Stimulated activated CD8-positive, alpha-beta memory T cell treated with anti-CD3 and anti-CD28 coated beads, Interleukin-12 subunit alpha, Interleukin-12 subunit beta, amount 100 ng/mL, for 4 hours (primary cell): Measurements from ENCODE around the gene SLC6A8.
A peak's percentile ranks its signal among the peaks of the same experiment; 100 is the strongest.
"Not testable (repeated sequence)": the region's sequence is repeated elsewhere in the genome, so short reads cannot be mapped to it uniquely, and the experiment has no call there.

ENCODE experiments used
- DNase-seq: peaks from one replicate; pipeline ENCODE4 v3.0.0-alpha.2; 2020; ENCODE audit warnings: low read depth

Gene SLC6A8

DNA sequence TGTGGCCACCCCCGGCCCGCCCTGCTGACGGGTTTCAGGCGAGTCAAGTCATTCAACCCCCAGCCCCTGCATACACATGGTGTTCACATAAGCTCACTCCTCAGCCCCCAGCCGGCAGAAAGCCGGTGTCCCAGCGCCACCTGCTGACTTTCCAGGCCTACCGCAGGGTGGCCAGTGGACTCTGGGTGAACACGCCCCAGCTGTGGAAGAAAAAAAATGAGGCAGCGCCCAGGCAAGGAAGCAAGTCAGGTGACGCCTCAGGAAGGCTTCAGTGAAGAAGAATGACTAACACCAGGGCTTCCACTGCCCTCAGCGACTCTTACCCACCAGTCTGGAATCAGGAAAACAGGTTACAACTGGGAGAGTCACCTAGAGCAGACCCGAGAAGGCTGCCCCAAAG, 20.7 kb downstream of the SLC6A8 start:
- no peak for DNase-seq

DNA sequence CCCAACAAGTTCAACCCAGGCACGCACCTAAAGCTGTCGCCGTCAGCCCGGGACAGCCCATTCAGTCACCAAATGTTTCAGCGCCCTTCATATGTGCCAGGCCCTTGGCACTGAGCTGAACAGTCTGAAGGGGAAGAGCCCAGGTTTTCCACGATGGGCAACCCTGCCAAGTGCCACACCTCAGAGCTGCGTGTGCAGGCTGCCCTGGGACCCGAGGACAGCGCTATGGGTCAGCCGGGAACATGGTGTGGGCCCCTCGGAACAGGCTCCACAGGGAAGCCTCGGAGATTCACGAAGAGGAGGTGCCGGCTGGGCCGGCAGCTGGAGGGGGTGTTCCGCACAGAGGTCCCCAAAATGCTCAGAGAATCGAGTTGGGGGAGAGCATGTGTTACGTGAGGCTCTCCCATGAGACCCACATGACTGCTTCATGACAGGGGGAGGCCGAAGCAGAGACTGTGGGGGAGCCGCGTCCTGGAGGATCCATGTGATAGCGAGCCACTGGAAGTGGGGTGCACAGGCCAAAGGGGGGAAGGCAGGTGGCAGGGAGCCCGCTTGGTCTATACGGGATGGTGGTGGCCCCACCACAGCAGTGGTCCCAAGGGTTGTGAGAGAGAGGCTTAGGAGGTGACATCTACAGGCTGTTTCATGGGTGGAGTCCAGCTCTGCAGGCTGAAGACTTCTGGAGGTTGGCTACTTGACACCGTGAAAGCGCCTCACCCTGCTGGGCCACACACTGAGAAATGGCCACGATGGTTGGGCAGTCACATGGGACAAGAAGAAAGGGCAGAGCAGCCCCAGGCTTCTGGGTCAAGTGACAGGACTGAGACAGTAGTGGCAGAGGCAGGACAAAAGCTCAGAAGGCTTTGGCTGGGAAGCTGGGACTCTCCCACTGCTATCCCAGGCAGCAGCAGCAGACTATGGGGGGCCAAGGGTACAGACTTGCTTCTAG, 22.3 kb downstream of the SLC6A8 start:
- no peak for DNase-seq

DNA sequence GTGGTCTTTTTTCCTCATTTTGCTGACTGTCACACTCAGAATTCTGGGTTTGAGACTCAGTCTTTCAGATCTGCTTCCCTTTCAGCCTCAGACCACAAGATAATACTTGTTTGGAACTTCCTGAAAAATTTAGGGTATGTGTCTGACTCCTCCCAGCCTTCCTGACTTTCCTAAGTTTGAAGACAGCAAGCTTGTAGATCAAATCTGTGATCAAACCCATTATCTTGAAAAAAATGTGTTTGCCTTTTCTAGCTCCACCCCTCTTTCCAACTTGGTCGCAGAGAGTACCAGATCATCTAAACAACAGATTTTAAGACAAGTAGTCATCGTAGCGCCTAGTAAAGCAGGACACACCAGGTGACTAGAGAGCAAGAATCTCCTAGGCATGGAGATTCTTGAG, 26.5 kb downstream of the SLC6A8 start:
- DNase-seq = no peak

DNA sequence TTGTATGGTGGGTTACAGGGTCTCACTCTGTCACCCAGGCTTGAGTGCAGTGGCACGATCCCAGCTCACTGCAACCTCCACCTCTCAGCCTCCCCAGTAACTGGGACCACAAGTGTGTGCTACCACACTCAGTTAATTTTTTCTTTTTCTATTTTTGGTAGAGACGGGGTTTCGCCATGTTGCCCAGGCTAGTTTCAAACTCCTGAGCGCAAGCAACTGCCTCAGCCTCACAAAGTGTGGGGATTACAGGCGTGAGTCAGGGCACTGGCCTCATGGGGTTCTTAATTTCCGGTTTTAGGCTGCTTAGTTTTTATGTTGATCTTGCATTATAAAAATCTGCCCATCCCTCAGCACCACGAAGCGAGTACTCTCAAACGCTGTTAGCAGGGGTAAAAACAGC, 29.7 kb downstream of the SLC6A8 start:
- no peak for DNase-seq

DNA sequence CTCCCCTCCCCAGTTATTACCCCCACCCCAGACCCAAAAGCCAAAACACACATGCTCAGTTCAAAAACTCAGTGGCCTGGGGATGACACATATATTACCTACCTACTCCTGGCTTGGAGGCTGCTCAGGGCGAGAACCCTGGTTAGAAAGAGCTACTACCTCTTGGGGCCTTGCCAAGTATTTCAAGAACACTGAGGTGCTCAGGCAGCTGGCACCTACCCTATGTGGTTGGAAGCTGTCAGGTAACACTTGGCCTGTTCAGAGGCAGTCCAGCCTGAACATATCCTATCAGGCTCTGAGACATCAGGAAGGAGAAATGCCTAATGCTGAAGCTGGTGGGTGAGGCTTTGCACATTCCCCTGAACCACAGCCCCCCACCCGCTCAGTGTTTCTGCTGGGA, 31.5 kb downstream of the SLC6A8 start:
- no peak for DNase-seq

DNA sequence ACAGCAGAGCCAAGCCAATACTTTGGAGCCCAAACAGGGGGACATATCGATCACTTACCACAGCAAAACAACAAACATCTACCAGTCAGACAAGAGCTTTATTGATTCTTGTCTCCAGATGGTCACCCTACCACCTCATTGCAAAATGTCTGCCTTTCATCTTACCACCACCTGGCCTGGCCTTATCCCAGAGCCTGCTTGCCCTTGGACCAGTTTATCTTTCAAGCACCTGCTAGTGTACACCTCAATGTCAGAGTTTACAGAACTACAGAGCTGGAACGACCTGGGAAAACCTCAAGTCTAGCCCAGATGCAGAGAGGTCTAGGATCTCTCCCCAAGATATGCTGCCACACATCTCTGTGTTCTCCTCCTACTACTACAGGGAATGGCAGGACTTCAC, 32.0 kb downstream of the SLC6A8 start:
- DNase-seq = no peak

DNA sequence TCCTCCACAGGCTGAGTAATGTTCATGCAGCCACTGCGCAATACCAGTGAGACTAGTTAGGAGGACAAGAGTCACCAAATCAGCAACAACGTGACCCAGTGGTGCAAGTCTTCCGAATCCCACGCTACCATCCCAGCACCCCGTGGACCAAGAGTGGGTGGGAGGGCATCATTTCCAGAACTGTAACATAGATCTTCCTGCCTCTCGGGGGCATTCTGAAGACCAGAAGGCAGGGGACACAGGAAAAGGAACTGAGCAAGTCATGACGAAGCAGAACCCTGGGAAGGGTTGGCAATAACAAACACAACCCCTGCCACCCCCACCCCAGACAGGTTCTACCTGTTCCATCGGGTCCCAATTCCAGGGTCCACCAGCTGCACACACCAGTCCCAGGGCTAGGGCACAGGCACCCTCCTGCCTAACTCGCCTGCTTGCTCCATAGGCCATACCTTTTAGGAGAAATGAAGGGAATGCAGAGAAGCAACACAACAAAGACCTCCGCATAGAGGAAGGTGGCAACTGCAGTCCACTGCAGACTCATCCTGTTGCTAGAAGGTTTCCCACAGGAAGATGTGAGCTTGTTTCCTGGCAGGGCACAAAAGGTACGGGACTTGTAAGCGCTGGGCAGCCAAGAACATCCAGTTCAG, 35.1 kb downstream of the SLC6A8 start:
- no peak for DNase-seq

DNA sequence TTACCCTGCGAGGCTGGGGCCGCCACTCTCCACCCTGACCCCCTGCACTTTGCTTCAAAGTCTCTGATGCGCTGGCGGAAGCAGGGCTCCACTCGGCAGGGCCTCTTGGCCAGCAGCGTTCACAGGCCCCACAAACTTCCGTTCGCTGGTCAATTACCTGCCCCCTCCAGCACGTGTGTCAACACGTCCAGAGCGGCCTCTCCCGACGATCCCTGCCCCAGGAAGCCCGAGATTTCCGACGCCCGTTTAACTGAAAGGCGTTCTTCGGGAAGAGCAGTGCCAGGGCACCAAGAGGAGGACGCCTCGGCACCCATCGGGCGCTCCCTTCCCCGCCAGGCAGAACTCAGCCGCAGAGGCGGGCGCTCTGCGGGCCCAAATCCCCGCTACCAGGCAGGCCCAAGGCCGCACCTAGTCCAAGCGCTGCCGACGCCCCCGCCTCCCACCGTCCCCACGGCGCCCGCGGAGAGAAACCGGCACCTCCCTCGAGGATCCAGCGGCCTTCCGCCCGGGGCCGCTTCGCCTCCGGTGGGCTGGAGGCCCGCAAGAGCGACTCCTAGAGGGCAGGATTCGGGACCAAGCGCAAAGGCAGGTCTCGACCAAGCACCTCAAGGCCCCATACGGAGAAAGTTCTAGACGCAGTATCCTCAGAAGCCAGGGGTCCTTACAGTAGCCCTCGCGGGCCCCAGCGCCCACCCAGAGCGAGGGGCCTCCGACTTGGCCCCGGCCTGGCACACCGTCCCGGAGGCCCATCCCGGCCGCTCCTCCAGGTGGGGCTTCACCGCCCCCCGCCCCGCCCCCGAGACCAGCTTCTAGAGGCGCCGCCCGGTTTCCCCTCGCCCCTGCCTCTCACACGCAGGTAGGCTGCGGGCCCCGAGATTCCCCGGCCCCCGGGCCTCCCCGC, 35.9 kb downstream of the SLC6A8 start:
- peak; percentile 21 for DNase-seq

DNA sequence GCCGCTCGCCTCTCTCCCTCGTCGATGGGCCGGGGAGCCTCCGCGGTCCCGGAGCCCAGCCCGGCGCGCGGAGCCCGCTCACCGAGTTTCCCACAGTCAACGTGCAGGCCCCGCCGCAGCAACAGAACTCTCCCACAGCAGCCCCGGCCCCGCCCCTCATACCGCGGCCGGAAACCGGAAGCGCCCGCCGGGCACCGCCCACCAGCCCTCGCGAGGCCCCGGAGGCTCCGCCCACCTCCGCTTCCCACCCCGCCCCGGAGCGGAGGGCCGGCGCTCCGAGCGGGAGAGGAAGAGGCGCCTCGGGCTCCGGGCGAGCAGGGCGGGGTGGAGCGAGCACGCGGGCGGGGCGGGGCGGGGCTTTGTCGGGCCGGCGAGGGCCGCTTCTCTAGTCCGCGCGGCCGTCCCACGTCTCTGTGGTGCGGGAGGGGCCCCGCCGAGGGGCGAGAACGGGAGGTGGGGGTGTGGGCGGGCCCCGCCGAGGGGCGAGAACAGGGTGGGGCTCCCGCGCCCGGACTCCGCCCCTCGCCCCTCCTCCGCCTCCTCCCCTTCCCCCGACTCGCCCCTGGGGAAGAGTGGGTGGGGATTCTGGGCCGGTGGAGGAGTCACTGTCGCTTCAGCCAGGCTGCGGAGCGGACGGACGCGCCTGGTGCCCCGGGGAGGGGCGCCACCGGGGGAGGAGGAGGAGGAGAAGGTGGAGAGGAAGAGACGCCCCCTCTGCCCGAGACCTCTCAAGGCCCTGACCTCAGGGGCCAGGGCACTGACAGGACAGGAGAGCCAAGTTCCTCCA, 36.7 kb downstream of the SLC6A8 start, which contains the start of the genes ABCD1 and BCAP31:
TSS of gene ABCD1 (plus strand) at position 605 of the 787 bp plus-strand sequence. CDS start 411 bp downstream, outside the sequence.
TSS of gene BCAP31 (minus strand) at position 136 of the 787 bp plus-strand sequence. CDS start 1,143 bp downstream, outside the sequence.
- peak; percentile 79 for DNase-seq

DNA sequence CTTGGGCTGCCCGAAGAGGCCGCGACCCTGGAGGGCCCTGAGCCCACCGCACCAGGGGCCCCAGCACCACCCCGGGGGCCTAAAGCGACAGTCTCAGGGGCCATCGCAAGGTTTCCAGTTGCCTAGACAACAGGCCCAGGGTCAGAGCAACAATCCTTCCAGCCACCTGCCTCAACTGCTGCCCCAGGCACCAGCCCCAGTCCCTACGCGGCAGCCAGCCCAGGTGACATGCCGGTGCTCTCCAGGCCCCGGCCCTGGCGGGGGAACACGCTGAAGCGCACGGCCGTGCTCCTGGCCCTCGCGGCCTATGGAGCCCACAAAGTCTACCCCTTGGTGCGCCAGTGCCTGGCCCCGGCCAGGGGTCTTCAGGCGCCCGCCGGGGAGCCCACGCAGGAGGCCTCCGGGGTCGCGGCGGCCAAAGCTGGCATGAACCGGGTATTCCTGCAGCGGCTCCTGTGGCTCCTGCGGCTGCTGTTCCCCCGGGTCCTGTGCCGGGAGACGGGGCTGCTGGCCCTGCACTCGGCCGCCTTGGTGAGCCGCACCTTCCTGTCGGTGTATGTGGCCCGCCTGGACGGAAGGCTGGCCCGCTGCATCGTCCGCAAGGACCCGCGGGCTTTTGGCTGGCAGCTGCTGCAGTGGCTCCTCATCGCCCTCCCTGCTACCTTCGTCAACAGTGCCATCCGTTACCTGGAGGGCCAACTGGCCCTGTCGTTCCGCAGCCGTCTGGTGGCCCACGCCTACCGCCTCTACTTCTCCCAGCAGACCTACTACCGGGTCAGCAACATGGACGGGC, 37.5 kb downstream of the SLC6A8 start:
- no peak for DNase-seq

DNA sequence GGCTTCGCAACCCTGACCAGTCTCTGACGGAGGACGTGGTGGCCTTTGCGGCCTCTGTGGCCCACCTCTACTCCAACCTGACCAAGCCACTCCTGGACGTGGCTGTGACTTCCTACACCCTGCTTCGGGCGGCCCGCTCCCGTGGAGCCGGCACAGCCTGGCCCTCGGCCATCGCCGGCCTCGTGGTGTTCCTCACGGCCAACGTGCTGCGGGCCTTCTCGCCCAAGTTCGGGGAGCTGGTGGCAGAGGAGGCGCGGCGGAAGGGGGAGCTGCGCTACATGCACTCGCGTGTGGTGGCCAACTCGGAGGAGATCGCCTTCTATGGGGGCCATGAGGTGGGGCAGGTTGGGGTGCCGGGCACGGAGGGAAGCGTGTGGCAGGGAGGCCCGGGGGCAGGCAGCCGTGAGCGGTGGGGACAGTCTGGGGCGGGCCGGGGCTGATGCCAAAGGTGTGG, 38.1 kb downstream of the SLC6A8 start:
- no peak for DNase-seq

DNA sequence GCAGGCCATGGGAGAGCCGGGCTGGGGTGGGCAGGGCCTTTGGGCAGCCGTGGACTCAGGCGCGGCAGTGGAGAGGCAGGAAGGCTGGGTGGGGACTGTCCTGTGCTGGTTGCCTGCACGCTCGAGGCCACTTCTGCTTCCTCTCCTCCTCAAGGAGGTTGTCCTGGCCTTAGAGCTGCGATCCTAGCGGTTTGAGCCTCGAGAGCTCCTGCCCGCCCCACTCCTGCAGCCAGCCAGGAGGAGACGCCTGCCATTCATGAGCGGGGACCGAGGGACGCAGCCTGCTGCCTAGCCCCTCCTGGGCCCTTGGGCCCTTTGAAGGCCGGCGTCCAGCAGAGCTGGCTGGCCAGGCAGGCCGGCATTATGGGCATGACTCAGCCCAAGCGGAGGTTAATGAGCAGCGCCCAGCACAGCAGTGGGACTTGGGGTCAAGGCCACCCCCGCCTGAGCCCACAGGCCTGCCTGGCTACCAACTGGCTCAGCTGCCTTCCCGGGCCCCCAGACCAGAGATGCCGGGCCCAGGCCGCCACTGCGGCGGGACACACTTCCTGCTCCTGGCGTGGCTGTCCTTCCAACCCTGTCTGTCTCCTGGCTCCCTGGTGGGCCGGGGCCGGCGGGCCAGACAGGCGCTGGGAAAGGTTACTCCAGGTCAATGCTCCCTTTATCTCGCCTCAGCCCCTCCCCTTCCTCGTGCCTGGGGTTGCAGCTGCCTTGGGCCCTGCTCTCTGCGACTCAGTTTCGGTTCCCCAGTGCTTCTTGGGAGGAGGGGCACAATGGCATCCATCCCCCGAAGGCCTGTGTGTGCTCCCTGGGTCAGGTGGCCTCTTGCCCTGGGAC, 38.8 kb downstream of the SLC6A8 start:
- no peak for DNase-seq

DNA sequence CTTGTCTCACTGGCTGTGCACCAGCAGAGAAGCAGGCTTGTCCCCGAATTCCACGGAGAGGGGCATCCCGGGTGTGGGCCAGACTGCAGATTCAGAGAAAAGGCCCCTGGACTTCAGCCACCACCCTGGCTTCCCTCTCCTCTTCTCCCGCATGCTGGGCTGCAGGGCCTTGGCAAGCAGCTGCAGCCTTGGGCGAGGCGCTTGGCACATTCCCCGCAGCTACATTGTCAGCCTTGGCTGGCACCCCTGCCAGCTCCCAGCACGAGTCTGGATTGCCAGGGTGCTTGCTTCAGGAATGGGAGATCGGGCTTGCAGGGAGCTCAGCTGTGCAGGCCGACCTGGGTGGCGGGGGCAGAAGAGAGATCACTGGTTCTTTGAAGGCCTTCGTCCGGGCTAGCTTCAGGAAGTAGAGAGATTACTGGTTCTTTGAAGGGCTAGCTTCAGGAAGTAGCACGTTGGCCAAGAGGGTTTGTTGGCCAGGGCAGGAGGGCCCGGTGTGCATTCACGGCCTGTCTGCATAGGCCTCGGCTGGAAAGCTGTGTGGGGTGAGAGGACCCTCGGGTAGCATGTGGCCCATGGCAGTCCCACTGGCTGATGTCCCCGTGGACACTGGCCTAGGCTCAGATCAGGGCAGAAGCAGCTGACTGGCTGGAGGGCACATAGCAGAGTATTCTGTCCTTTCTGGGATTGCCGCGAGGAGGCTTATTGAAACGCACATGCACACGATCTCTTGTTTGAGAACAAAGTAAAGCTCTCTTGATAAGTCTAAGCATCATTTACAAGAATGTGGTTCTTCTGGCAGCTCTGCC, 39.6 kb downstream of the SLC6A8 start:
- DNase-seq = no peak

DNA sequence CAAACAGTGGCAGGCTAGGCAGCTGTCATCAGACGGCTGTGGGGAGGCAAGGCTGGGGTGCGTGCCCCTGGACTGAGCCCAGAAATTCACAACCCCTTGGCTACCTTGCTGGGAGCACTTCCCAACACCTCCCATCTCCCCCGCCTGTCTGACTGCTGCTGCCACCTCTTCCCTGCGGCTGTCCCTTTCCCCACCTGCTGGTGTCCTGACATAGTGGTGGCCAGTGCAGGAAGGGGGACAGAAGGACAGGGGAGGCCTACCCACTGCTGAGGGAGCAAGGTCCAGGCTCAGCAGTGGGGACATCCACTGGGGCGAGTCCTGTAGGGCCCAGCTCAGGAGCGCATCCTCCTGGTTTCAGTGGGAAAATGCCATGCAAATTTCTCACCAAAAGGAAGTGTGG, 40.4 kb downstream of the SLC6A8 start:
- DNase-seq = no peak

DNA sequence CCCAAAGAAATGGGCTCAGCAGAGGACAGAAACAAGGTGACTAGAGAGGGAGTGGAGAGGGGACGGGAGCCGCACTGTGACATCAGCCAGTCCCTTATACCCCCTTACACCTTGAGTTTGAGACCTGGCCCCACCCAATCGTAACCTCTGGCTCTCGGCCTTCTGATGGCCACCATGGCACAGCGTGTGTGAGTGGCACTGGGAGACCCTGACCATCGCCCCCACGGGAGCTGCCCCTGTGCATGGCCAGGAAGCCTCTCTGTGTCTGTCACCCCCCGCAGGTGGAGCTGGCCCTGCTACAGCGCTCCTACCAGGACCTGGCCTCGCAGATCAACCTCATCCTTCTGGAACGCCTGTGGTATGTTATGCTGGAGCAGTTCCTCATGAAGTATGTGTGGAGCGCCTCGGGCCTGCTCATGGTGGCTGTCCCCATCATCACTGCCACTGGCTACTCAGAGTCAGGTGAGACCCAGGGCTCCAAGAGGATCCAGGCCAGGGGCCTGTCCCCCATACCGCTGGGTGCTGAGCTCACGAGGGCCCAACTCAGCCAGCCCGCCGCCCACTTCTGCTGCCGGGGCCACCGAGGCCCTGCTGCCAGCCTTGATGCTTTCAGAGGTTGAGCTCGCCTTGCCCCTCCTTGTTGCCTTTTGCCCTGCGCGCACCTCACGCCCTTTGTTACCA, 41.4 kb downstream of the SLC6A8 start:
- no peak for DNase-seq

DNA sequence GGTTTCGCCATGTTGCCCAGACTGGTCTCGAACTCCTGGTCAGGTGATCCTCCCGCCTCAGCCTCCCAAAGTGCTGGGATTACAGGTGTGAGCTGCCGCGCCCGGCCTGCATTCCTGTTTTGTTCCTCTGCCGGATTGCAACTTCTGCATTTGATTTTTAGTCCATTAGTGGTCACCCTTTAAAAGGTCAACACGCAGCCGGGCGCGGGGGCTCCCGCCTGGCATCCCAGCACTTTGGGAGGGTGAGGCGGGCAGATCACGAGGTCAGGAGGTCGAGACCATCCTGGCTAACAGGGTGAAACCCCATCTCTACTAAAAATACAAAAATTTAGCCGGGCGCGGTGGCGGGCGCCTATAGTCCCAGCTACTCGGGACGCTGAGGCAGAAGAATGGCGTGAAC, 42.4 kb downstream of the SLC6A8 start:
- DNase-seq = not testable (repeated sequence)

DNA sequence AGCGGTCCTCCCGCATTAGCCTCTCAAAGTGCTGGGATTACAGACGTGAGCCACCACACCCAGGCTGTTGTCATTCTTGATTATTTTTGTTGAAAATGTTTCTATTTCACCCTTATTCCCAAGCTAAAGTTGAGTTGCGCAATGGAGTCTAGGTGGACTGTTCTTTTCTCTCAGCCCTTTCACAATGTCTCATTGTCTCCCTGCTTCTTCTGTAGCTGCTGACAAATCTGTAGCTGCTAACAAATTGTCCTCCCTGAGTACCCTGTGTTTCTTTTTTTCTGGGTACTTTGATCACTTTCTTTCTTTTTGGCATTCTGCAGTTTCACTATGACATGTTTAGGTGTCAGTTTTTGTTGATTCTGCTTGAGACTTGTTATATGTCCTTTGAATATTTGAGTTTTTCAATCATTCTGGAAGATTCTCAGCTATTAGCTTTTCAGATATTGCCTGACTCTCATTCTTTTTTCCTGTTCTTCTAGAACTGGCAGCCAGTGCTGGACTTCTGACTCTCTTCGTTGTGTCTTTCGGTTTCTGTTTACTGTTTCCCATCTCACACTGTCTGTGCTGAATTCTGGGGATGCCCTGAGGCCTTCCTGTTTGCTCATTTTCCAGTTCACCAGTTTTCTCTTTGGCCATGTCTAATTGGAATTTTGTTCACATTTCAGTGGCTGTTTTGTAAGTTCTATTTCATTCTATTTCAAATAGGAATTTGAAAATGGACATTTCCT, 43.6 kb downstream of the SLC6A8 start:
- no peak for DNase-seq
